ENCODE data around the gene HMGN3. TPM values are rescaled to one million over a fixed set of nuclear protein-coding genes. Genes with fewer than 3 reads are reported as not detected.

Gene HMGN3
- total and polyA plus RNA-seq, 2 of the 4 experiments (the other 2 are of a cell fraction), result 6.8 to 35.5 TPM

DNA sequence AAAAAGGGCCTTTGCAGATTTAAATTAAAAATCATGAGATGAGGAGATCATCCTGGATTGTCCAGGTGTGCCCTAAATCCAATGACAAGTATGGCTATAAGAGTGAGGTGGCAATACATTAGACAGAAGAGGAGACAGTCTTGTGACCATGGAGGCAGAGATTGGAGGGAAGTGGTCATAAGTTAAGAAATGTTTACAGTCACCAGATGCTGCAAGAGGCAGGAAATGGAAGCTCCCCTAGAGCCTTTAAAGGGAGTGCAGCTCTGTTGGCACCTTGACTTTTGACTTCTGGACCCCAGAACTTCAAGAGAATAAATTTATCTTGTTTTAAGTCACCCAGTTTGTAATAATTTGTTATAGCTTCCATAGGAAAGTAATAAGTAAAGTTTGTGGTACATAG is 61.1 kb downstream of the HMGN3 start:
- Histone ChIP-seq H3K27ac (ENCODE audit: insufficient read depth, low read length) (no peak overlapping the region), H3K14ac (replicated peaks; ENCODE audit: low read depth, low read length) (no peak overlapping the region), H3K79me1 (ENCODE audit: low read depth in 1 of 2, low read length in 2 of 2) (no peaks in the 10 kb centered on the region), H3K9me3 (ENCODE audit: control insufficient read depth, insufficient read depth, low read length) (no peaks in the 10 kb centered on the region), H3K4me3 (ENCODE audit: insufficient read depth, low read depth, low read length) (no peak overlapping the region), H3K4ac (ENCODE audit: low read depth, low read length) (no peak overlapping the region), H3K56ac (ENCODE audit: extremely low read depth, insufficient read depth, low read length) (no peak overlapping the region), H2BK15ac (ENCODE audit: low read depth, low read length) (no peak overlapping the region), H2AK5ac (ENCODE audit: low read depth, low read length) (no peak overlapping the region), H2BK20ac (ENCODE audit: low read depth, low read length) (no peak overlapping the region), H3K27me3 (ENCODE audit: control insufficient read depth, insufficient read depth, low read length) (no peaks in the 10 kb centered on the region), H2AFZ (replicated peaks; ENCODE audit: low read length, poor library complexity) (no peak overlapping the region), H3K9ac (ENCODE audit: low read depth, low read length) (no peak overlapping the region), H4K20me1 (ENCODE audit: insufficient read depth, low read length) (no peaks in the 10 kb centered on the region), H3K9me1 (ENCODE audit: insufficient read depth, low read length) (no peaks in the 10 kb centered on the region), H2BK5ac (ENCODE audit: low read depth, low read length, poor library complexity, severe bottlenecking) (no peak overlapping the region), H3K4me2 (ENCODE audit: low read depth, low read length) (no peak overlapping the region), H3K23ac (ENCODE audit: low read depth, low read length) (no peak overlapping the region), H2AK9ac (replicated peaks; ENCODE audit: low read depth, low read length, poor library complexity) (no peak overlapping the region), H4K91ac (ENCODE audit: insufficient read depth, low read depth, low read length) (no peak overlapping the region), H2BK120ac (ENCODE audit: low read depth, low read length) (no peak overlapping the region), H3K36me3 (ENCODE audit: control insufficient read depth, insufficient read depth, low read length) (no peaks in the 10 kb centered on the region), H3K18ac (ENCODE audit: low read depth, low read length) (no peak overlapping the region), H4K5ac (ENCODE audit: low read depth, low read length) (no peak overlapping the region), H4K8ac (ENCODE audit: low read depth in 2 of 2, low read length in 2 of 2) (no peak overlapping the region), H3K4me1 (ENCODE audit: control insufficient read depth, insufficient read depth, low read length) (no peaks in the 10 kb centered on the region)
- no peak for ATAC-seq (ENCODE audit: low read depth)
- BruUV-seq (replicated peaks), result no TSS peak
- DNase-seq, result no peak
- intact Hi-C loops (cut with micrococcal nuclease), result no loop called here
- CTCF ChIA-PET, result interaction anchor here (1.1 kb wide), 1 partner anchor 12 kb away, joined by 3 read pairs; no protein-coding TSS in a partner anchor
- dilution Hi-C loops (cut with HindIII; ENCODE audit: low sequenced_read_pairs, unreplicated experiment), result no loop called here
- POLR2A ChIA-PET (ENCODE audit: unreplicated experiment), result no interaction called here
- TF ChIP-seq, protein P1, sequence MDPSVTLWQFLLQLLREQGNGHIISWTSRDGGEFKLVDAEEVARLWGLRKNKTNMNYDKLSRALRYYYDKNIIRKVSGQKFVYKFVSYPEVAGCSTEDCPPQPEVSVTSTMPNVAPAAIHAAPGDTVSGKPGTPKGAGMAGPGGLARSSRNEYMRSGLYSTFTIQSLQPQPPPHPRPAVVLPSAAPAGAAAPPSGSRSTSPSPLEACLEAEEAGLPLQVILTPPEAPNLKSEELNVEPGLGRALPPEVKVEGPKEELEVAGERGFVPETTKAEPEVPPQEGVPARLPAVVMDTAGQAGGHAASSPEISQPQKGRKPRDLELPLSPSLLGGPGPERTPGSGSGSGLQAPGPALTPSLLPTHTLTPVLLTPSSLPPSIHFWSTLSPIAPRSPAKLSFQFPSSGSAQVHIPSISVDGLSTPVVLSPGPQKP (IDR thresholded peaks at IDR 0.05; ENCODE audit: borderline replicate concordance, low read depth, low read length), result no peak
- TF ChIP-seq RAD21 (IDR thresholded peaks at IDR 0.05; ENCODE audit: low read length) (no peak), POLR2A (IDR thresholded peaks at IDR 0.05; ENCODE audit: low read depth, low read length) (no peak), CHD1 (IDR thresholded peaks at IDR 0.05; ENCODE audit: low read depth, low read length) (no peak), FOS (IDR thresholded peaks at IDR 0.05; ENCODE audit: low read depth, low read length) (no peak), RCOR1 (IDR thresholded peaks at IDR 0.05; ENCODE audit: insufficient replicate concordance, low read length) (no peak), CEBPB (IDR thresholded peaks at IDR 0.05; ENCODE audit: low read depth, low read length) (no peak), RFX5 (IDR thresholded peaks at IDR 0.05; ENCODE audit: low read depth, low read length) (no peak), BHLHE40 (IDR thresholded peaks at IDR 0.05; ENCODE audit: low read depth, low read length) (no peak), MAZ (IDR thresholded peaks at IDR 0.05; ENCODE audit: borderline replicate concordance, low read depth, low read length) (no peak), NFE2L2 (IDR thresholded peaks at IDR 0.05; ENCODE audit: low read depth, low read length) (no peak), MAFK (IDR thresholded peaks at IDR 0.05; ENCODE audit: low read depth, low read length) (no peak)
- TF ChIP-seq, protein P2, sequence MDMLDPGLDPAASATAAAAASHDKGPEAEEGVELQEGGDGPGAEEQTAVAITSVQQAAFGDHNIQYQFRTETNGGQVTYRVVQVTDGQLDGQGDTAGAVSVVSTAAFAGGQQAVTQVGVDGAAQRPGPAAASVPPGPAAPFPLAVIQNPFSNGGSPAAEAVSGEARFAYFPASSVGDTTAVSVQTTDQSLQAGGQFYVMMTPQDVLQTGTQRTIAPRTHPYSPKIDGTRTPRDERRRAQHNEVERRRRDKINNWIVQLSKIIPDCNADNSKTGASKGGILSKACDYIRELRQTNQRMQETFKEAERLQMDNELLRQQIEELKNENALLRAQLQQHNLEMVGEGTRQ (IDR thresholded peaks at IDR 0.05; ENCODE audit: low read depth, low read length), result no peak
- in situ Hi-C loops (cut with MboI; ENCODE audit: low sequenced_read_pairs), result no loop called here
